Hypothalamus (tissue), 51 donors: Measurements from ENCODE around the gene RNF115.
A peak's percentile ranks its signal among the peaks of the same experiment; 100 is the strongest.
"Not testable (repeated sequence)": the region's sequence is repeated elsewhere in the genome, so short reads cannot be mapped to it uniquely, and the experiment has no call there.

Experiments used
- DNase-seq, 51 donors: peaks; one replicate each; lab custom pipeline; 2025; lab: John Stamatoyannopoulos, UW

RNF115 gene

GRCh38 chr1:145823565-145824498 is at the start of gene RNF115, which contains the start of gene POLR3C:
RNF115 (minus strand) TSS chr1:145824095; CDS start chr1:145823873, 222 bp downstream.
POLR3C (plus strand) TSS chr1:145824200; CDS start chr1:145825777, 1,577 bp downstream.
- DNase-seq, result peak; percentile 25 to 93 (median 81)

GRCh38 chr1:145871994-145872924 is 48.4 kb upstream of the RNF115 start:
- DNase-seq, result peak in 49 of 51 donors; percentile 8 to 79 (median 48)

GRCh38 chr1:145868232-145868631 is 44.3 kb upstream of the RNF115 start:
- DNase-seq, result no peak

- no peak for DNase-seq
These were observed 39.6 kb upstream of the RNF115 start for GRCh38 chr1:145863282-145864018.

GRCh38 chr1:145859491-145860023 is 35.7 kb upstream of the RNF115 start:
- DNase-seq, result peak in 49 of 51 donors; percentile 37 to 88 (median 73)

GRCh38 chr1:145858901-145859490 is 35.1 kb upstream of the RNF115 start, which contains the start of gene PIAS3:
PIAS3 (minus strand) TSS chr1:145859081; CDS start chr1:145858990, 91 bp downstream.
- peak; percentile 59 to 95 (median 88) for DNase-seq

GRCh38 chr1:145858238-145858900 is 34.5 kb upstream of the RNF115 start:
- DNase-seq, result peak in 24 of 51 donors; percentile 5 to 71 (median 42)

- DNase-seq, result no peak
These were observed 33.3 kb upstream of the RNF115 start for GRCh38 chr1:145857170-145857569.

- no peak for DNase-seq
These were observed 31.6 kb upstream of the RNF115 start for GRCh38 chr1:145855426-145855948.

- no peak for DNase-seq
These were observed 25.7 kb upstream of the RNF115 start for GRCh38 chr1:145849356-145850160.

- DNase-seq, result no peak
These were observed 23.9 kb upstream of the RNF115 start for GRCh38 chr1:145847827-145848226.

- DNase-seq, result peak in 4 of 51 donors; percentile 7 to 25 (median 16)
These were observed 22.3 kb upstream of the RNF115 start for GRCh38 chr1:145846201-145846612.

GRCh38 chr1:145845514-145846161 is 21.7 kb upstream of the RNF115 start, which contains the start of gene NUDT17:
NUDT17 (plus strand) TSS chr1:145845630; CDS start chr1:145845641, 11 bp downstream.
- peak in 50 of 51 donors; percentile 4 to 79 (median 54) for DNase-seq

- peak in 2 of 51 donors; percentile 40 to 70 for DNase-seq
These were observed 21.2 kb upstream of the RNF115 start for GRCh38 chr1:145845144-145845513.

- no peak for DNase-seq
These were observed 19.1 kb upstream of the RNF115 start for GRCh38 chr1:145843031-145843430.

GRCh38 chr1:145837656-145838055 is 13.8 kb upstream of the RNF115 start:
- DNase-seq, result no peak

- DNase-seq, result not testable (repeated sequence)
These were observed 6.9 kb upstream of the RNF115 start for GRCh38 chr1:145830810-145831209.
